Trophoblast cell (in vitro differentiated cells and primary cell): ENCODE results near the gene ERBB4.

ENCODE experiments used
- DNase-seq, 2 donors: peaks; one replicate each; pipeline ENCODE4 v3.0.0-alpha.2; 2016
- H2AFZ ChIP-seq: 2 replicates; pipeline ENCODE4 v1.6.1; 2013; ENCODE audit warnings: low read length, moderate library complexity, mild to moderate bottlenecking; ENCODE audit not compliant: insufficient read depth, poor library complexity
- H2AK5ac ChIP-seq: 2 replicates; pipeline ENCODE4 v1.6.1; 2013; ENCODE audit warnings: mild to moderate bottlenecking, low read length
- H2BK120ac ChIP-seq: 2 replicates; pipeline ENCODE4 v1.6.1; 2013; ENCODE audit warnings: low read length, mild to moderate bottlenecking, moderate library complexity; ENCODE audit not compliant: insufficient read depth, poor library complexity
- H2BK12ac ChIP-seq: 2 replicates; pipeline ENCODE4 v1.6.1; 2013; ENCODE audit warnings: mild to moderate bottlenecking, low read length, moderate library complexity
- H2BK5ac ChIP-seq: 2 replicates; pipeline ENCODE4 v1.6.1; 2013; ENCODE audit warnings: low read length, low read depth, moderate library complexity, mild to moderate bottlenecking; ENCODE audit not compliant: poor library complexity
- H3K14ac ChIP-seq: 2 replicates; pipeline ENCODE4 v1.6.1; 2013; ENCODE audit warnings: mild to moderate bottlenecking, low read length
- H3K18ac ChIP-seq: 2 replicates; pipeline ENCODE4 v1.6.1; 2013; ENCODE audit warnings: mild to moderate bottlenecking, low read length
- H3K23ac ChIP-seq: 2 replicates; pipeline ENCODE4 v1.6.1; 2013; ENCODE audit warnings: low read length
- H3K27ac ChIP-seq: 2 replicates; pipeline ENCODE4 v1.5.1; 2013; ENCODE audit warnings: low read depth, mild to moderate bottlenecking, inconsistent platforms, low read length, moderate library complexity
- H3K27me3 ChIP-seq: 2 replicates; pipeline ENCODE4 v1.6.1; 2013; ENCODE audit warnings: inconsistent platforms, mild to moderate bottlenecking, low read length, moderate library complexity; ENCODE audit not compliant: insufficient read depth
- H3K36me3 ChIP-seq, 2 experiments: 1 replicate in 1 of 2; 2 replicates in 1 of 2; pipeline ENCODE4 v1.6.1; 2013; ENCODE audit warnings: low read length in 2 of 2, mild to moderate bottlenecking in 2 of 2, moderate library complexity in 1 of 2; ENCODE audit not compliant: insufficient read depth in 2 of 2, control insufficient read depth in 1 of 2
- H3K4ac ChIP-seq: 2 replicates; pipeline ENCODE4 v1.6.1; 2013; ENCODE audit warnings: low read depth, mild to moderate bottlenecking, low read length, moderate library complexity
- H3K4me1 ChIP-seq, 2 experiments: 1 replicate in 1 of 2; 2 replicates in 1 of 2; pipeline ENCODE4 v1.6.1; 2013; ENCODE audit warnings: low read length in 2 of 2, mild to moderate bottlenecking in 2 of 2, moderate library complexity in 1 of 2; ENCODE audit not compliant: insufficient read depth in 2 of 2, control insufficient read depth in 1 of 2
- H3K4me2 ChIP-seq: 2 replicates; pipeline ENCODE4 v1.6.1; 2013; ENCODE audit warnings: inconsistent platforms, mild to moderate bottlenecking, low read length, moderate library complexity
- H3K4me3 ChIP-seq: 2 replicates; pipeline ENCODE4 v1.5.1; 2013; ENCODE audit warnings: mild to moderate bottlenecking, low read depth, low read length, inconsistent platforms
- H3K79me1 ChIP-seq: one replicate; pipeline ENCODE4 v1.6.1; 2013; ENCODE audit warnings: low read length
- H3K79me2 ChIP-seq: 2 replicates; pipeline ENCODE4 v1.6.1; 2013; ENCODE audit warnings: low read length, mild to moderate bottlenecking; ENCODE audit not compliant: control insufficient read depth, insufficient read depth, poor library complexity
- H3K9ac ChIP-seq: 2 replicates; pipeline ENCODE4 v1.6.1; 2013; ENCODE audit warnings: mild to moderate bottlenecking, low read length
- H3K9me3 ChIP-seq: 2 replicates; pipeline ENCODE4 v1.6.1; 2013; ENCODE audit warnings: low read depth, mild to moderate bottlenecking, control low read depth, inconsistent platforms, low read length; ENCODE audit not compliant: insufficient read depth
- H4K12ac ChIP-seq: 2 replicates; pipeline ENCODE4 v1.6.1; 2013; ENCODE audit warnings: low read depth, mild to moderate bottlenecking, low read length, moderate library complexity
- H4K8ac ChIP-seq: 2 replicates; pipeline ENCODE4 v1.6.1; 2013; ENCODE audit warnings: low read depth, mild to moderate bottlenecking, low read length, moderate library complexity
- H4K91ac ChIP-seq: one replicate; pipeline ENCODE4 v1.6.1; 2013; ENCODE audit warnings: low read depth, mild to moderate bottlenecking, low read length, moderate library complexity
- WGBS: extraction: QIAGEN DNeasy Blood & Tissue Kit; methylation state at CpG from one replicate; pipeline ENCODE4 v1.1.7; 2013; ENCODE audit warnings: missing lambda C conversion rate; ENCODE audit not compliant: insufficient read length, insufficient coverage; ENCODE audit errors: extremely low coverage; 5-methylcytosine and 5-hydroxymethylcytosine counted together

The ERBB4 gene

GRCh38 chr2:212344131-212344530 lies 194.5 kb downstream of the ERBB4 start:
- Histone ChIP-seq H4K12ac (no peak overlapping the region), H4K91ac (no peak overlapping the region), H3K4me3 (no peak overlapping the region), H3K79me1 (no peaks in the 10 kb centered on the region), H3K9ac (no peak overlapping the region), H3K4me2 (no peak overlapping the region), H3K79me2 (no peaks in the 10 kb centered on the region), H3K4me1 (no peaks in the 10 kb centered on the region), H2AK5ac (no peak overlapping the region), H3K18ac (no peak overlapping the region), H3K27ac (no peak overlapping the region), H3K23ac (no peak overlapping the region), H2BK12ac (no peak overlapping the region), H3K27me3 (no peaks in the 10 kb centered on the region), H3K9me3 (peaks cover 3% of the 10 kb centered on the region), H2BK5ac (no peak overlapping the region), H3K36me3 (peaks cover 0 to 2% of the 10 kb centered on the region in 2 experiments), H4K8ac (no peak overlapping the region), H2AFZ (no peak overlapping the region), H3K4ac (no peak overlapping the region), H2BK120ac (no peak overlapping the region), H3K14ac (no peak overlapping the region)
- no CpG with 5 or more reads among the region's 2 CpGs for WGBS
- DNase-seq = peak; percentile 81

GRCh38 chr2:212343167-212343566 lies 195.4 kb downstream of the ERBB4 start:
- no peak overlapping the region for H3K9ac ChIP-seq
- H3K14ac ChIP-seq = no peak overlapping the region
- no peaks in the 10 kb centered on the region for H3K79me2 ChIP-seq
- no peak overlapping the region for H2BK120ac ChIP-seq
- no peak overlapping the region for H3K4ac ChIP-seq
- no peak overlapping the region for H4K12ac ChIP-seq
- no peaks in the 10 kb centered on the region for H3K79me1 ChIP-seq
- H3K36me3 ChIP-seq = peaks cover 0 to 2% of the 10 kb centered on the region in 2 experiments
- peaks cover 3% of the 10 kb centered on the region for H3K9me3 ChIP-seq
- H2AFZ ChIP-seq = no peak overlapping the region
- H3K4me2 ChIP-seq = no peak overlapping the region
- no peak overlapping the region for H2AK5ac ChIP-seq
- H3K4me3 ChIP-seq = no peak overlapping the region
- DNase-seq = no peak
- WGBS = no CpG with 5 or more reads among the region's 2 CpGs
- no peak overlapping the region for H3K23ac ChIP-seq
- H3K4me1 ChIP-seq = peaks cover 0 to under 1% of the 10 kb centered on the region in 2 experiments
- H3K27me3 ChIP-seq = no peaks in the 10 kb centered on the region
- no peak overlapping the region for H2BK12ac ChIP-seq
- no peak overlapping the region for H2BK5ac ChIP-seq
- no peak overlapping the region for H4K8ac ChIP-seq
- H3K27ac ChIP-seq = no peak overlapping the region
- no peak overlapping the region for H4K91ac ChIP-seq
- no peak overlapping the region for H3K18ac ChIP-seq

DNA sequence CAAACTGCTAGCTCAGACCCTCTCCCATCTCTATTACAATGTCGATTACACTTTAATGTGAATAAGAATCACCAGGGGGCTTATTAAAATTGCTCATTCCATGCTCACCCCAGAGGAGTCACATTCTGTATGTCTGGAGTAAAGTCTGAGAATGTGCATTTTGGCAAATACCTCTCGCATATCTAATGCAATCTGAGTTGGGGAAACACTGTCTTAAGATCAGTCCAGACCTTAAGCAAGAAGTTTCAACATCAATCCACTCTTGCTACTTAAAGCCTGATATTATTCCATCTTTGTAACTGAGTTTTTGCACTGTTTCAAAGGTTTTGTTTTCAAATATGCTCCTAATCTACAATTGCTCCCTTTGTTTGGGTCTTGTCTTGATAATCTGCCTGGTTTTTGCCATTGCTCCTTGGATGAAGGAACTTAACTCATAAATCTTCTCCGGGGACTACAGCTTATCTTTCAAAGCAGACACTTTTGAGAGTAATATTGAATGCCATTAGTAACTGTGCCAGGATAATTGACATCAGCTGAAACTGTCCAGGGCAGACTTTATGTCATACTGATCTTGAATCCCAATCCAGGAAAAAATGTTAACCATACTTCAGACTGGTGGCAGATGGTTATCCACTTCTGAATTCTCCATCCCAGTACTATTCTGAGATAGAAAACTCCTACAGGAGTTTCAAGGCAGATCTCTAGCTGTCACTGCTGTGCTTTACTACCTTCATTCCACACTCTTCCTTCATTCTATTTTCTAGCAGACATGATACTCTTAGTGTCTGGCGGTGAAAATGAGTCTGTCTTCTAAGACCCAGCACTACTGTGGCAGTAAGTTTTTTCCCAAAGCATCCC lies 200.9 kb downstream of the ERBB4 start:
- Histone ChIP-seq H4K91ac (no peak overlapping the region), H3K4me2 (peak overlapping the region; percentile 30)

DNA sequence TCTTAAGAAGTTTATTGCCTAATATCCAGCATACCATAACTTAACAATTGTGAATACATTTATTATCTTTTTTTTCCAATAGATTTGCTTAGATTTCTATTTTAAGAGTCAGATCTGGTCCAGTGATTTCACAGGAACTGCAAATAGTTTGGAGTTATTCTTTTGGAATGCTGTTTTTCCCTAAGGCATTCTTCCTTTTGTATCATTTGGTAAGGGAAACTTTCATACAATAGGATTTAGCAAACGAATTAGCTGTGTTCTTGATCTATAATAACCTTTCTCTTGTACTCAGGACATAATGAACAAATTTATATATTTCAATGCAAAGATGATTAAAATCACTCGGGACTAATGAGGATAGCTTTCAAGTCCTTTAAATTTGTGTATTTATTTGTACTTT lies 201.6 kb downstream of the ERBB4 start:
- no peak overlapping the region for H3K18ac ChIP-seq
- H2AFZ ChIP-seq = no peak overlapping the region
- no peak overlapping the region for H3K14ac ChIP-seq
- no peaks in the 10 kb centered on the region for H3K79me2 ChIP-seq
- H3K4me2 ChIP-seq = no peak overlapping the region
- H2BK12ac ChIP-seq = no peak overlapping the region
- H3K4me1 ChIP-seq = peaks cover 0 to 3% of the 10 kb centered on the region in 2 experiments
- no peaks in the 10 kb centered on the region for H3K27me3 ChIP-seq
- no peak overlapping the region for H2AK5ac ChIP-seq
- no peak overlapping the region for H3K4ac ChIP-seq
- no peak overlapping the region for H3K4me3 ChIP-seq
- H3K9ac ChIP-seq = no peak overlapping the region
- H3K27ac ChIP-seq = no peak overlapping the region
- peak in 1 of 2 donors; percentile 52 for DNase-seq
- no peak overlapping the region for H4K8ac ChIP-seq
- no peaks in the 10 kb centered on the region for H3K79me1 ChIP-seq
- no peak overlapping the region for H4K12ac ChIP-seq
- H3K9me3 ChIP-seq = peaks cover 3% of the 10 kb centered on the region
- WGBS = no CpG with 5 or more reads among the region's 2 CpGs
- no peak overlapping the region for H3K23ac ChIP-seq
- peaks cover 0 to 2% of the 10 kb centered on the region in 2 experiments for H3K36me3 ChIP-seq
- no peak overlapping the region for H2BK120ac ChIP-seq
- no peak overlapping the region for H2BK5ac ChIP-seq
- no peak overlapping the region for H4K91ac ChIP-seq

More for the DNA sequence above, 200.9 kb downstream of the ERBB4 start:
- no peak overlapping the region for H3K23ac ChIP-seq
- no peak overlapping the region for H3K14ac ChIP-seq
- H2AK5ac ChIP-seq = no peak overlapping the region
- no peak overlapping the region for H4K8ac ChIP-seq
- no peak overlapping the region for H3K18ac ChIP-seq
- peak; percentile 2 to 47 for DNase-seq
- no peak overlapping the region for H3K9ac ChIP-seq
- no peaks in the 10 kb centered on the region for H3K79me2 ChIP-seq
- H3K4ac ChIP-seq = no peak overlapping the region
- H2BK5ac ChIP-seq = no peak overlapping the region
- H3K36me3 ChIP-seq = peaks cover 0 to 2% of the 10 kb centered on the region in 2 experiments
- H2BK12ac ChIP-seq = no peak overlapping the region
- H4K12ac ChIP-seq = no peak overlapping the region
- H2AFZ ChIP-seq = no peak overlapping the region
- H2BK120ac ChIP-seq = no peak overlapping the region
- H3K79me1 ChIP-seq = no peaks in the 10 kb centered on the region
- H3K27me3 ChIP-seq = no peaks in the 10 kb centered on the region
- peak overlapping the region; percentile 62 for H3K27ac ChIP-seq
- peaks cover 0 to 3% of the 10 kb centered on the region in 2 experiments for H3K4me1 ChIP-seq
- no peak overlapping the region for H3K4me3 ChIP-seq
- no CpG with 5 or more reads among the region's 4 CpGs for WGBS
- H3K9me3 ChIP-seq = peaks cover 3% of the 10 kb centered on the region
